Right lobe of liver (tissue), 6 donors: ENCODE measurements around the gene SP6. TPM values are rescaled to one million over a fixed set of nuclear protein-coding genes. Genes with fewer than 3 reads are reported as not detected.

Experiments
- ATAC-seq, 4 donors: fragments of 200-7000 bp; cut with Tn5 transposase; one replicate each; pipeline ENCODE4 v1.9.1; 2020; ENCODE audit warnings: mild to moderate bottlenecking in 4 of 4, moderate library complexity in 4 of 4
- DNase-seq, 3 donors: peaks; one replicate each; pipeline ENCODE4 v3.0.0-alpha.2; 2020
- H3K27ac ChIP-seq, 3 donors: fragments of 200-600 bp; one replicate each; pipeline ENCODE4 v1.8.0; 2022
- H3K27me3 ChIP-seq, 2 donors: fragments of 200-600 bp; one replicate each; pipeline ENCODE4 v1.8.0; 2022
- H3K36me3 ChIP-seq, 4 donors: fragments of 200-600 bp; sonication (generic) in 1 of 4; one replicate each; pipeline versions ENCODE4 v1.5.1 to v1.8.0; 2017 to 2022; ENCODE audit warnings: control low read depth in 1 of 4
- H3K4me1 ChIP-seq, 4 donors: fragments of 200-600 bp; sonication (generic) in 1 of 4; one replicate each; pipeline versions ENCODE4 v1.5.1 to v1.8.0; 2017 to 2022; ENCODE audit warnings: control low read depth in 1 of 4
- H3K4me3 ChIP-seq, 3 donors: fragments of 200-600 bp; one replicate each; pipeline ENCODE4 v1.8.0; 2022
- H3K9me3 ChIP-seq, 4 donors: fragments of 200-600 bp; sonication (generic) in 1 of 4; one replicate each; pipeline versions ENCODE4 v1.5.1 to v1.8.0; 2017 to 2022; ENCODE audit warnings: control low read depth in 1 of 4
- CTCF ChIP-seq, 4 donors: fragments of 200-600 bp in 3 of 4; fragments of 450-650 bp in 1 of 4; IDR thresholded peaks; one replicate each; pipeline versions ENCODE4 v1.5.1 to v1.8.0; 2016 to 2022; ENCODE audit warnings: antibody characterized with exemption in 4 of 4, mild to moderate bottlenecking in 2 of 4
- POLR2A ChIP-seq: fragments of 450-650 bp; IDR thresholded peaks from one replicate; pipeline ENCODE4 v1.6.1; 2017; ENCODE audit warnings: antibody characterized with exemption, mild to moderate bottlenecking
- WGBS: methylation state at CpG from one replicate; pipeline ENCODE4 v1.1.6; 2018; ENCODE audit warnings: low coverage, low lambda C conversion rate; ENCODE audit not compliant: insufficient coverage; ENCODE audit errors: missing lambda C conversion rate; 5-methylcytosine and 5-hydroxymethylcytosine counted together
- intact Hi-C, 2 donors: fragments of 100-400 bp; cut with DNase I; formaldehyde crosslinking; loops; one replicate each; pipeline versions ENCODE4 v1.11.2 to v1.14.1; 2022
- total RNA-seq, 6 experiments: library from RNA; depleted of rRNA in 2 of 6; stranded (reverse); fragments of >200 nt in 2 of 6; fragmentation: NEBNext Ultra II Directional in 3 of 6; extraction: Animal tissue kit (Norgen Biotek cat#: 25700) in 3 of 6; gene quantifications; one replicate each; pipeline versions ENCODE4 v1.1.0 to v1.2.4, GENCODE V29; 2016 to 2023
- donor health status: DM: no; HTN: yes; CAD: no.
- donor health status: DM: no; HTN: no; CAD: no.
- donor health status: DM: no; HTN: no; CAD: no.
- donor health status: DM: no; HTN: yes; CAD: no.
- donor health status: DM: no; HTN: yes; CAD: no.

Gene SP6
- total RNA-seq, 6 experiments from 2014 or later: 0.09 to 0.12 (median 0.11) TPM; not detected in 3

- no peaks in the 10 kb centered on the region for H3K36me3 ChIP-seq
- intact Hi-C loops: no loop called here
- ATAC-seq (no peak), DNase-seq (peak in 1 of 3 donors; percentile 31)
- 70% methylated on average over 2 of the region's 9 CpGs for WGBS
- H3K4me1 ChIP-seq: peaks cover 0 to 8% (median 4%) of the 10 kb centered on the region in 4 donors
- no peaks in the 10 kb centered on the region for H3K27me3 ChIP-seq
- no peaks in the 10 kb centered on the region for H3K9me3 ChIP-seq
- TF ChIP-seq CTCF (IDR thresholded peaks at IDR 0.05) (no peak), POLR2A (no peak)
- H3K4me3 ChIP-seq: no peak overlapping the region
- H3K27ac ChIP-seq: no peak overlapping the region
Observed at GRCh38 chr17:47877368-47878034, 26.5 kb upstream of the SP6 start.

- TF ChIP-seq POLR2A (no peak), CTCF (IDR thresholded peaks at IDR 0.05) (no peak)
- no peaks in the 10 kb centered on the region for H3K36me3 ChIP-seq
- no peaks in the 10 kb centered on the region for H3K27me3 ChIP-seq
- H3K4me1 ChIP-seq: peaks cover 0 to 8% (median 4%) of the 10 kb centered on the region in 4 donors
- peak; percentile 73 to 87 (median 75) for ATAC-seq
- no peak overlapping the region for H3K27ac ChIP-seq
- WGBS: 45% methylated on average over 9 of the region's 11 CpGs
- H3K9me3 ChIP-seq: no peaks in the 10 kb centered on the region
- intact Hi-C loops: no loop called here
- H3K4me3 ChIP-seq: no peak overlapping the region
- peak in 1 of 3 donors; percentile 32 for DNase-seq
Observed at GRCh38 chr17:47875011-47875985, 24.3 kb upstream of the SP6 start.

GRCh38 chr17:47873200-47874090 lies 22.5 kb upstream of the SP6 start:
- 63% methylated on average over 4 of the region's 4 CpGs for WGBS
- TF ChIP-seq CTCF (IDR thresholded peaks at IDR 0.05) (no peak), POLR2A (no peak)
- intact Hi-C loops: no loop called here
- H3K4me1 ChIP-seq: peaks cover 0 to 8% (median 4%) of the 10 kb centered on the region in 4 donors
- no peak for DNase-seq
- H3K27me3 ChIP-seq: no peaks in the 10 kb centered on the region
- H3K9me3 ChIP-seq: no peaks in the 10 kb centered on the region
- ATAC-seq: no peak
- no peak overlapping the region for H3K4me3 ChIP-seq
- no peaks in the 10 kb centered on the region for H3K36me3 ChIP-seq
- H3K27ac ChIP-seq: no peak overlapping the region

DNA sequence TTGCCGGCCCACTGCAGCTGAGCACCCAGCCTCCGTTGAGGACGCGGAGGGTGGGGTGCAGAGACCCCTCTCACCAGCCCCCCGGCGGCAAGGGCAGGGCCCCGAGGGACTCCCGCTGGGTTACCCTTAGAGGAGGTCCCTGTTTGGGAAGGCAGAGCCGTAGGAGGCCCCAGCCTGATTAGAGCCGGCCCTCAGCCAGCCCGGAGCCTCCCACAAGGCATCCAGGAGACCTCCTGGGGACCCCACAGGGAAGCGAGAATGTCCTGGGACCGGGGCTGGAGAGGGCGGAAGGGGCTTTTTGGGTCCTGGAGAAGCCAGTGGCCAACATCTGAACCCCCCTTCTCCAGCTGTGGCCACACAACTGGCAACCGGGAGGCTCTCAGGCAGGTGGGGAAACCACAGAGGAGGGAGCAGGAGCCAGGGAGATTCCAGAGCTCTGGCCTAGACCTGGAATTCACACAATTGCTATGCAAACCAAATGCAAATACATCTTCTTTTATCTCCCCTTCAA lies 21.7 kb upstream of the SP6 start:
- no peaks in the 10 kb centered on the region for H3K27me3 ChIP-seq
- no peaks in the 10 kb centered on the region for H3K9me3 ChIP-seq
- H3K4me1 ChIP-seq: peaks cover 0 to 8% (median 4%) of the 10 kb centered on the region in 4 donors
- WGBS: no CpG with 5 or more reads among the region's 15 CpGs
- ATAC-seq: no peak
- peak in 1 of 3 donors; percentile 35 for DNase-seq
- intact Hi-C loops: no loop called here
- no peak for TF ChIP-seq CTCF (IDR thresholded peaks at IDR 0.05)
- no peak for TF ChIP-seq POLR2A
- H3K36me3 ChIP-seq: no peaks in the 10 kb centered on the region
- H3K27ac ChIP-seq: no peak overlapping the region
- no peak overlapping the region for H3K4me3 ChIP-seq
